H1 (cell line): ENCODE data around the gene EHD4. TPM values are rescaled to one million over a fixed set of nuclear protein-coding genes. Genes with fewer than 3 reads are reported as not detected.

Experiments
- CTCF ChIA-PET: fragments of 300-600 bp; sonication (Branson Sonifier 250); formaldehyde crosslinking; loops from one replicate; lab custom pipeline; 2021; ENCODE audit not compliant: partially characterized antibody; lab: Charles Lee
- POLR2A ChIA-PET: fragments of 300-600 bp; sonication (Branson Sonifier 250); formaldehyde crosslinking; loops from one replicate; lab custom pipeline; 2021; ENCODE audit warnings: inconsistent platforms; ENCODE audit not compliant: partially characterized antibody; lab: Charles Lee
- DNase-seq, 2 experiments: peaks; one replicate each; pipeline versions ENCODE4 v3.0.0 to v3.0.0-alpha.2; 2010 to 2022; ENCODE audit warnings: low spot score in 2 of 2, low read depth in 1 of 2, mixed read lengths in 1 of 2
- FAIRE-seq: peaks from 2 replicates; lab custom pipeline; 2011; peaks lifted over from hg19 to GRCh38; lab: Jason Lieb, UNC
- H2AFZ ChIP-seq: 2 replicates; pipeline ENCODE4 v1.8.1; 2012; ENCODE audit warnings: low read length, inconsistent platforms
- H2AK5ac ChIP-seq: 2 replicates; pipeline ENCODE4 v1.6.1; 2013; ENCODE audit warnings: low read depth, low read length
- H2BK120ac ChIP-seq: replicated peaks from 2 replicates; pipeline ENCODE3; 2013; ENCODE audit warnings: low read depth, low read length, inconsistent platforms
- H2BK12ac ChIP-seq: 2 replicates; pipeline ENCODE4 v1.6.1; 2013; ENCODE audit warnings: low read depth, low read length
- H2BK15ac ChIP-seq: 2 replicates; pipeline ENCODE4 v1.6.1; 2013; ENCODE audit warnings: low read length
- H2BK20ac ChIP-seq: 2 replicates; pipeline ENCODE4 v1.6.1; 2013; ENCODE audit warnings: low read length
- H2BK5ac ChIP-seq: 2 replicates; pipeline ENCODE4 v1.6.1; 2013; ENCODE audit warnings: low read depth, low read length
- H3K14ac ChIP-seq: 2 replicates; pipeline ENCODE4 v1.6.1; 2013; ENCODE audit warnings: inconsistent platforms; ENCODE audit not compliant: insufficient read length
- H3K18ac ChIP-seq: 2 replicates; pipeline ENCODE4 v1.6.1; 2013; ENCODE audit warnings: low read length; ENCODE audit errors: extremely low read depth
- H3K23ac ChIP-seq: 2 replicates; pipeline ENCODE4 v1.6.1; 2013; ENCODE audit warnings: inconsistent platforms; ENCODE audit not compliant: insufficient read length
- H3K23me2 ChIP-seq: 2 replicates; pipeline ENCODE4 v1.6.1; 2013; ENCODE audit warnings: low read depth, low read length
- H3K27ac ChIP-seq: 2 replicates; pipeline ENCODE4 v1.6.1; 2011; ENCODE audit warnings: low read depth, low read length, inconsistent platforms
- H3K27me3 ChIP-seq, 4 experiments: replicated peaks in 1 of 4; 1 replicate in 1 of 4; 2 replicates in 3 of 4; pipeline versions ENCODE4 v1.6.1 to v1.8.1; 2011 to 2013; ENCODE audit warnings: low read length in 3 of 4, mild to moderate bottlenecking in 3 of 4, inconsistent platforms in 2 of 4, mixed read lengths in 2 of 4, moderate library complexity in 1 of 4; ENCODE audit not compliant: control insufficient read depth in 3 of 4, insufficient read depth in 3 of 4; ENCODE audit errors: extremely low read depth in 1 of 4
- H3K36me3 ChIP-seq, 4 experiments: 2 replicates each; pipeline versions ENCODE4 v1.6.1 to v1.8.1; 2011 to 2013; ENCODE audit warnings: mild to moderate bottlenecking in 4 of 4, low read length in 3 of 4, moderate library complexity in 2 of 4, control low read depth in 1 of 4, inconsistent platforms in 1 of 4; ENCODE audit not compliant: insufficient read depth in 4 of 4, control insufficient read depth in 2 of 4
- H3K4ac ChIP-seq: replicated peaks from 2 replicates; pipeline ENCODE3; 2013; ENCODE audit warnings: low read length, low read depth, mixed read lengths, inconsistent platforms; ENCODE audit not compliant: insufficient read length
- H3K4me1 ChIP-seq, 4 experiments: replicated peaks in 1 of 4; 1 replicate in 1 of 4; 2 replicates in 3 of 4; pipeline versions ENCODE4 v1.6.1 to v1.8.1; 2011 to 2013; ENCODE audit warnings: low read length in 3 of 4, inconsistent platforms in 2 of 4, mixed read lengths in 1 of 4; ENCODE audit not compliant: insufficient read depth in 4 of 4, control insufficient read depth in 3 of 4
- H3K4me2 ChIP-seq, 2 experiments: 2 replicates each; pipeline versions ENCODE4 v1.6.1 to v1.8.1; 2011 to 2013; ENCODE audit warnings: low read depth in 2 of 2, low read length in 2 of 2, control low read depth in 1 of 2, inconsistent platforms in 1 of 2, mild to moderate bottlenecking in 1 of 2; ENCODE audit not compliant: insufficient read depth in 1 of 2
- H3K4me3 ChIP-seq, 4 experiments: fragments of 200-600, 300-600 bp in 1 of 4; sonication (generic), shearing (Covaris generic), sonication (Bioruptor Twin) in 1 of 4; 2 replicates each; pipeline versions ENCODE4 v1.5.1 to v1.8.1; 2011 to 2016; ENCODE audit warnings: low read length in 4 of 4, low read depth in 3 of 4, control low read depth in 2 of 4, inconsistent platforms in 2 of 4, mild to moderate bottlenecking in 2 of 4, mixed read lengths in 1 of 4, moderate library complexity in 1 of 4; ENCODE audit not compliant: insufficient read depth in 2 of 4; ENCODE audit errors: extremely low read depth in 1 of 4
- H3K56ac ChIP-seq: replicated peaks from 2 replicates; pipeline ENCODE3; 2013; ENCODE audit warnings: low read depth, mild to moderate bottlenecking, mixed read lengths, low read length, inconsistent platforms; ENCODE audit not compliant: insufficient read length
- H3K79me1 ChIP-seq: 2 replicates; pipeline ENCODE4 v1.6.1; 2013; ENCODE audit warnings: low read depth, low read length, control low read depth
- H3K79me2 ChIP-seq, 2 experiments: 2 replicates each; pipeline versions ENCODE4 v1.6.1 to v1.8.1; 2012 to 2013; ENCODE audit warnings: low read length in 2 of 2, mild to moderate bottlenecking in 2 of 2, inconsistent platforms in 1 of 2; ENCODE audit not compliant: insufficient read depth in 2 of 2, control insufficient read depth in 1 of 2
- H3K9ac ChIP-seq, 4 experiments: replicated peaks in 1 of 4; 1 replicate in 1 of 4; 2 replicates in 3 of 4; pipeline versions ENCODE4 v1.6.1 to v1.8.1; 2011 to 2013; ENCODE audit warnings: low read depth in 3 of 4, low read length in 3 of 4, control low read depth in 2 of 4, mild to moderate bottlenecking in 2 of 4, moderate library complexity in 2 of 4, inconsistent platforms in 1 of 4; ENCODE audit errors: extremely low read depth in 1 of 4
- H3K9me3 ChIP-seq, 2 experiments: 2 replicates each; pipeline versions ENCODE4 v1.6.1 to v1.8.1; 2012 to 2013; ENCODE audit warnings: mild to moderate bottlenecking in 2 of 2, moderate library complexity in 2 of 2, control low read depth in 1 of 2, inconsistent platforms in 1 of 2, low read depth in 1 of 2, low read length in 1 of 2, mixed read lengths in 1 of 2; ENCODE audit not compliant: insufficient read depth in 2 of 2
- H4K20me1 ChIP-seq, 2 experiments: replicated peaks in 1 of 2; 2 replicates each; pipeline versions ENCODE3 to v1.8.1; 2011 to 2013; ENCODE audit warnings: inconsistent platforms in 2 of 2, low read length in 2 of 2, mild to moderate bottlenecking in 1 of 2; ENCODE audit not compliant: insufficient read depth in 2 of 2, control insufficient read depth in 1 of 2
- H4K5ac ChIP-seq: 2 replicates; pipeline ENCODE4 v1.6.1; 2013; ENCODE audit warnings: low read length, low read depth, mixed read lengths, inconsistent platforms; ENCODE audit not compliant: insufficient read length
- H4K8ac ChIP-seq: 2 replicates; pipeline ENCODE4 v1.8.0; 2013; ENCODE audit warnings: mild to moderate bottlenecking, moderate library complexity, low read length, inconsistent platforms; ENCODE audit not compliant: insufficient read depth; ENCODE audit errors: extremely low read depth
- H4K91ac ChIP-seq: replicated peaks from 2 replicates; pipeline ENCODE3; 2013; ENCODE audit warnings: low read length, mixed read lengths, inconsistent platforms; ENCODE audit not compliant: insufficient read length
- ASH2L ChIP-seq: fragments of 200-600, 300-600 bp; sonication (generic); IDR thresholded peaks from one replicate; pipeline ENCODE4 v1.7.1; 2017; ENCODE audit warnings: low read length
- CBX5 ChIP-seq: fragments of 300-800, 300-1000 bp; sonication (generic); IDR thresholded peaks from 2 replicates; pipeline ENCODE4 v1.7.1; 2016; ENCODE audit warnings: antibody characterized with exemption, low read length, low read depth
- KDM5A ChIP-seq: fragments of 200-600 bp; IDR thresholded peaks from 2 replicates; pipeline ENCODE4 v1.7.1; 2012; ENCODE audit warnings: mild to moderate bottlenecking, low read length, inconsistent platforms, mixed read lengths
- TBP ChIP-seq: IDR thresholded peaks from 2 replicates; pipeline ENCODE4 v1.6.1; 2011; ENCODE audit warnings: low read depth, low read length, improper control_type of control experiment
- WGBS, 2 experiments: shearing (Covaris generic) in 1 of 2; methylation state at CpG; one replicate each; pipeline versions ENCODE4 v1.1.6 to v1.1.7; 2013 to 2015; ENCODE audit warnings: low lambda C conversion rate in 2 of 2, mixed read lengths in 2 of 2, inconsistent platforms in 1 of 2, low coverage in 1 of 2, missing lambda C conversion rate in 1 of 2; ENCODE audit not compliant: insufficient replicate concordance in 2 of 2, insufficient coverage in 1 of 2, insufficient read length in 1 of 2; ENCODE audit errors: extremely low coverage in 1 of 2, missing lambda C conversion rate in 1 of 2; 5-methylcytosine and 5-hydroxymethylcytosine counted together
- polyA plus RNA-seq, 7 experiments: library from polyadenylated mRNA; depleted of rRNA in 3 of 7; stranded (reverse) in 5 of 7; unstranded in 2 of 7; fragments of >200 nt in 5 of 7; fragments of 200-250 nt in 2 of 7; gene quantifications; 1 replicate in 5 of 7; 2 replicates in 1 of 7; 4 replicates in 1 of 7; pipeline versions ENCODE4 v1.2.1 to v1.2.3, GENCODE V29; 2011 to 2013; ENCODE audit warnings: missing spikeins in 2 of 7, mixed read lengths in 2 of 7
- total RNA-seq: library from RNA; stranded (reverse); fragmentation: NEBNext Ultra II Directional; extraction: Animal tissue kit (Norgen Biotek cat#: 25700); gene quantifications from 2 replicates; pipeline ENCODE4 v1.2.1, GENCODE V29; 2021
- TF ChIP-seq, protein P1 (sequence below): IDR thresholded peaks from 2 replicates; pipeline ENCODE4 v1.6.1; 2012; ENCODE audit warnings: low read length, inconsistent platforms
- TF ChIP-seq, protein P2 (sequence below): IDR thresholded peaks from 2 replicates; pipeline ENCODE4 v1.6.1; 2012; ENCODE audit warnings: inconsistent platforms

Gene EHD4
- total and polyA plus RNA-seq, 2 of the 8 experiments (the other 6 are each of a cell fraction or from before 2014, with no cell fraction given): 17.5 to 24.5 TPM

DNA sequence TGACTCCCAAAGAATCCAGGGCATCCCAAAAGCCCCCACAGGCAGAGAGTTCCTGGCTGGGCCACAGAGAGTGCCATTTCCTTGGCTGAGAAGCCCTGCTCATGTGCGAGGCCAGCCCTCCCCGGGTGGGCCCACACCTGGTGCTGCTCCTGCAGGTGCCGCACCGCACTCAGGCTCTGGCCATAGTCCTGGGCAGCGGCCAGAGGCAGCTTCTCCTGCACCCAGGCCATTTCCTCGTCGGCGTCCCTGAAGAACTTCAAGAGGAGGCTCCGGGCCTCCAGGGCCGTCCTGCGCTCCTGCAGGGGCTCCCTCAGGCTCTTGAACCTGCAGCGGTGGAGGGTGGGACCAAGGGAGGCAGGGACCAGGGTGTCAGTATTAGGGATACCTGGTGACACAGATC is 115.6 kb downstream of the EHD4 start:
- H2BK20ac ChIP-seq: no peak overlapping the region
- no peak overlapping the region for H3K14ac ChIP-seq
- TF ChIP-seq, protein P1, sequence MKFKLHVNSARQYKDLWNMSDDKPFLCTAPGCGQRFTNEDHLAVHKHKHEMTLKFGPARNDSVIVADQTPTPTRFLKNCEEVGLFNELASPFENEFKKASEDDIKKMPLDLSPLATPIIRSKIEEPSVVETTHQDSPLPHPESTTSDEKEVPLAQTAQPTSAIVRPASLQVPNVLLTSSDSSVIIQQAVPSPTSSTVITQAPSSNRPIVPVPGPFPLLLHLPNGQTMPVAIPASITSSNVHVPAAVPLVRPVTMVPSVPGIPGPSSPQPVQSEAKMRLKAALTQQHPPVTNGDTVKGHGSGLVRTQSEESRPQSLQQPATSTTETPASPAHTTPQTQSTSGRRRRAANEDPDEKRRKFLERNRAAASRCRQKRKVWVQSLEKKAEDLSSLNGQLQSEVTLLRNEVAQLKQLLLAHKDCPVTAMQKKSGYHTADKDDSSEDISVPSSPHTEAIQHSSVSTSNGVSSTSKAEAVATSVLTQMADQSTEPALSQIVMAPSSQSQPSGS: no peak
- TF ChIP-seq, protein P2, sequence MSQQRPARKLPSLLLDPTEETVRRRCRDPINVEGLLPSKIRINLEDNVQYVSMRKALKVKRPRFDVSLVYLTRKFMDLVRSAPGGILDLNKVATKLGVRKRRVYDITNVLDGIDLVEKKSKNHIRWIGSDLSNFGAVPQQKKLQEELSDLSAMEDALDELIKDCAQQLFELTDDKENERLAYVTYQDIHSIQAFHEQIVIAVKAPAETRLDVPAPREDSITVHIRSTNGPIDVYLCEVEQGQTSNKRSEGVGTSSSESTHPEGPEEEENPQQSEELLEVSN: no peak
- no peak for TF ChIP-seq ASH2L
- no peak for TF ChIP-seq CBX5
- no peak for TF ChIP-seq KDM5A
- TF ChIP-seq TBP: no peak
- no peak overlapping the region for H3K27ac ChIP-seq
- H4K8ac ChIP-seq: peak overlapping the region; percentile 87; the same call in 1 of the 2 replicates
- no peaks in the 10 kb centered on the region for H3K9me3 ChIP-seq
- POLR2A ChIA-PET: interaction anchor here (1.1 kb wide), 1 partner anchor 30 kb away, joined by 3 read pairs; no protein-coding TSS in a partner anchor
- no peak overlapping the region for H4K91ac ChIP-seq
- no peaks in the 10 kb centered on the region for H3K23me2 ChIP-seq
- H3K4me3 ChIP-seq: no peak overlapping the region
- no peak overlapping the region for H3K23ac ChIP-seq
- peaks cover 0 to 11% (median 2%) of the 10 kb centered on the region in 4 experiments; a peak in 3 of 7 replicates for H3K4me1 ChIP-seq
- 90% methylated on average over 12 of the region's 12 CpGs; no CpG with 5 or more reads in 1 of the 2 experiments for WGBS, 2 experiments
- H3K4ac ChIP-seq: no peak overlapping the region
- no peaks in the 10 kb centered on the region; a peak in 1 of 7 replicates for H3K27me3 ChIP-seq
- no peak overlapping the region for H2AK5ac ChIP-seq
- no peak overlapping the region for H2BK5ac ChIP-seq
- no peaks in the 10 kb centered on the region for H3K79me2 ChIP-seq
- no peak overlapping the region for H2BK12ac ChIP-seq
- no peaks in the 10 kb centered on the region for H3K36me3 ChIP-seq
- H3K56ac ChIP-seq: no peak overlapping the region
- no peaks in the 10 kb centered on the region for H3K79me1 ChIP-seq
- no peak overlapping the region for H2AFZ ChIP-seq
- H3K9ac ChIP-seq: no peak overlapping the region
- FAIRE-seq (no peak), DNase-seq (no peak)
- H2BK120ac ChIP-seq: no peak overlapping the region
- no peak overlapping the region for H3K4me2 ChIP-seq
- H4K5ac ChIP-seq: no peak overlapping the region
- H2BK15ac ChIP-seq: no peak overlapping the region
- CTCF ChIA-PET: interaction anchor here (0.8 to 3.6 kb wide), 9 partner anchors 9 to 45 kb away, joined by 3 to 21 read pairs (median 7); partner anchors contain the start of gene PLA2G4B
- no peak overlapping the region for H3K18ac ChIP-seq
- H4K20me1 ChIP-seq: no peaks in the 10 kb centered on the region
